GM19467 (cell line): Measurements from ENCODE around the gene TXNDC9.
"Not testable (repeated sequence)": the region's sequence is repeated elsewhere in the genome, so short reads cannot be mapped to it uniquely, and the experiment has no call there.

Source experiments
- ATAC-seq: cut with Tn5 transposase; IDR thresholded peaks from one replicate; pipeline ENCODE4 v1.9.1; 2021; ENCODE audit warnings: mild to moderate bottlenecking, moderate library complexity; ENCODE audit not compliant: unreplicated experiment

TXNDC9 gene, protein sequence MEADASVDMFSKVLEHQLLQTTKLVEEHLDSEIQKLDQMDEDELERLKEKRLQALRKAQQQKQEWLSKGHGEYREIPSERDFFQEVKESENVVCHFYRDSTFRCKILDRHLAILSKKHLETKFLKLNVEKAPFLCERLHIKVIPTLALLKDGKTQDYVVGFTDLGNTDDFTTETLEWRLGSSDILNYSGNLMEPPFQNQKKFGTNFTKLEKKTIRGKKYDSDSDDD

DNA sequence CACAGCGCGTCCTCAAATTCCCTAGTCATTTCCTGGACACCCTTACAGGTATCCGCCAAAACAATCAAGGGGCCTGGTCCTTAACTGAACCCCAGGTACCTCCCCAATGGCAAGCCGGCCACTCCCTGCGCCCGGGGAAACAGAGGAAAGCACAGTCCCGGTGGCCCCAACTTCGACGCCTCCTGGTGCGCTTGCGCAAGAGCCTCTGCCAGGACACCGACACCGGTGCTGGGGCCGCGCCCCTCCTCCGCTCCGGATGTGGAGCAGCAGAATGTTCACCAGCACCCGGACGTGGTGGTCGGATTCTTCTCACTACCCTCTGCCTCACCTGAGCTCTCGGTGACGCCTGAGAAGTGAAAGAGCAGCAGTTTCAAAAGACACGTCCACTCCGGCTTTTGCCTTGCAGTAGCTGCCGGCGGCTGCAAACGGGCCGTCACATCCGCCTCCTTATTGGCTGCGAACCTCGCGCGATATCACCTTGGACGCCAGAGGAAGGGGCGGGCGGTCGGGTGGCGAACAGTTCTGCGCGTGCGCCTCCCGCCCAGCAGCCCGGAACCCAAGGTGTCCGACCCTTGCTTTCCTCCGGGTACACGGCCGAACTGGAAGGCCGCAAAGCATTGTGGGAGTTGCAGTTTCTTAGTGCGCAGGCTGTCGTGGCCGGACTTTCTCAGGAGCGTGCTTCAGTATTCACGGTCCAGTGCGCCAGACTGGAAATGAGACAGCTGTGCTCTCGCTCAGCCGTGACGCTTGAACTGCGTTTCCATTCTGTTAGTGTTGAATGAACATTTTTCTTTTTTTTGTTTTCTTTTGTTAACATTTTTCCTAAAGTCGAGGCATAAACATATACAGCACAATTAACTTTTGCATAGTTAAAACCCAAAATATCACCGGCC is at the start of gene TXNDC9:
TXNDC9 (minus strand) TSS at position 423 of the 893 bp plus-strand sequence. CDS start 3,123 bp downstream, outside the sequence.
- peak; percentile 71 for ATAC-seq

DNA sequence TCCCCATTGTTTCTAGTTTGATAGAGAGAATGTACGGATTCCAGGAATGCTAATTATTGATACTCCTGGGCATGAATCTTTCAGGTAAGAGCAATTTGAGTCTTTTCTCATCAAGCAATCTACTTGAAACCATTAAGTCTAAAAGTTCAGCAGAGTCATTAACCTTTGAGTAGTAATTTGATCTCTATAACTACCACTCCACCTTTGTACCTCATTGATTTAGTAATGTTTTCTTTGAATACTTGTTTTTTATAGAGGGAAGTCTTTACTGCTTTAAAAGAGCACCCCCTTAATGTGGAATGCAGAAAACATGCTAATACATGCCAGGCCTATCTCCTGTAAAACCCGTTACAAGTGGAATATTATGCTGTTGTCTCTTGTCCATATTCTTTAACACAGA is 46.0 kb upstream of the TXNDC9 start:
- no peak for ATAC-seq

DNA sequence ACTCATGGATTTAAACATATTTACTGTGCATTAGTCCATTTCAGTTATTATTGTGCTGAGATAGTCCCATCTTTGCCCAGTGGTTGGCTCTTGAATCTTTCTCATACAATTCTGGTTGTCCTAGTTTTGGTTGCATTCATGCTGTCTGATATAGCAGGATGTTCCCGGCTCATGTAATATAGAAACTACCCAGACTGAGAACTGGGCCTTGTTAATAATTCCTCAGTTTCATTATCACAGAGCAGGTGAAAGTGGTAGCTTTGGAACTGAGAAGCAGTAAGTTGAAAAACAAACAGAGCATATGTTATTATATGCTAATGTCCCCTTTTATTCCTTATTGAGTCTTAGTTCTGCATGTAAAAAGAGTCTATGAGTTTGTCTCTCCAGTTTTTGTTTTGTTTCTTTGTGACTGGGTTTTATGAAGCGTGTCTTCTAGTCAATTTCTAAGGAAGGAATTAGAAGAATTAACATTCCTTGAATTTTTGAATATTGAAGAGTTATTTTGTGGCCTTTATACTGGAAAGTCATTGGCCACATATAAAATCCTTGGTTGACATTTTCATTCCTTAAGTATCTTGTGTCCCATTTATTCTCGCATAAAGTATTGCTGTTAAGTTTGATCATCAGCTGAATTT is 44.4 kb upstream of the TXNDC9 start:
- no peak for ATAC-seq

DNA sequence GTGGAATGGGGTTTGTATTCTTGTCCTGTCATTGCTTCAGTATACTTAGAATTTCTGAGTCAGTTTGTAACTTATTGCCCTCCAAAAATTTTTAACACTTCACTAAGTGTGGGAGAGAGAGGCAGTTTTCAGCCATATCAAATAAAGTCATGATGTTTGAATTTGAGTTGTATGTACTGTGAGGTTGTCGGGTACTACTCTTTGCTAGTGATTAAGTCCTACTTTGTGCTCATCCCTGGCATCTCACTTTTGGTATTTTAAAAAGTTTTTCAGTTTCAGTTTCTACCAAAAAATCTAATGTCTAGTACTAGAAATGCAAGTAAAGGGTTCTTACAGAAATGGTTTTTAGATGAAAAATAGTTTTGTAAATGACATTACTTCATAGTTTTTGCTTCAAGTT is 41.7 kb upstream of the TXNDC9 start:
- ATAC-seq, result no peak

DNA sequence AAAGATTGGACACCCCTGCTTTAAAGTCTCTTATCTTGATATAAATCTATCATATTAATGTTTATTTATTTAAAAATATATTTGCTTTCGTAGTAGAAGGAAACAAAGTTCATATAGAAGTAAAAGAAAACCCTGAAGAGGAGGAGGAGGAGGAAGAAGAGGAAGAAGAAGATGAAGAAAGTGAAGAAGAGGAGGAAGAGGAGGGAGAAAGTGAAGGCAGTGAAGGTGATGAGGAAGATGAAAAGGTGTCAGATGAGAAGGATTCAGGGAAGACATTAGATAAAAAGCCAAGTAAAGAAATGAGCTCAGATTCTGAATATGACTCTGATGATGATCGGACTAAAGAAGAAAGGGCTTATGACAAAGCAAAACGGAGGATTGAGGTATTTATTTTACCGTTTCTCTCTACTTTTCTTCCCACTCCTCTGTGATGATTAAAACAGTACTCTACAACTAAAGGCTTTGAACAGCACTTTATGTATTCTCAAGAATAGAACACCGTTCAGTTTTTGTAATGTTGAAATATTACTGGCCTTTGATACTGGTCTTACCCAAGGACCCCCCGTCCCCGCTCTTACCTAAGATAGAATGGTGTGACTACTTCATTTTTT is 40.2 kb upstream of the TXNDC9 start:
- no peak for ATAC-seq

DNA sequence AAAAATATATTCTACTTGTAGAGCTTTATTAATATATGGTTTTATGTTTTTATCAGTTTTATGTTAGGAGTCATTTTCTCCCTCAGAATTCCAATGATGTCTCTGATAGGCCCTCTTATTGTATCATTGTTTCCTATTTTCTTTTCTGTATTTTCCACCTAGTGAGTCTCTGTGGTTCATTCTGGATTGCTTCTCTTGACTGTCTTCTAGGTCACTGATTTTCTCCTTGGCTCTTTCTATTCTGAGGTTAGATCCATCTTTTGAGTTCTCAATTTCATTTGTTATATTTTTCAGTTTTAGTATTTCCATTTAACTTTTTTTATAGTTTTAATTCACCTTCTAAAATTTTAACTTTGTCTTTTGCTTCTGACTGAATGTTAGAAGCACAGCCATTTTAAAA is 38.6 kb upstream of the TXNDC9 start:
- no peak for ATAC-seq

DNA sequence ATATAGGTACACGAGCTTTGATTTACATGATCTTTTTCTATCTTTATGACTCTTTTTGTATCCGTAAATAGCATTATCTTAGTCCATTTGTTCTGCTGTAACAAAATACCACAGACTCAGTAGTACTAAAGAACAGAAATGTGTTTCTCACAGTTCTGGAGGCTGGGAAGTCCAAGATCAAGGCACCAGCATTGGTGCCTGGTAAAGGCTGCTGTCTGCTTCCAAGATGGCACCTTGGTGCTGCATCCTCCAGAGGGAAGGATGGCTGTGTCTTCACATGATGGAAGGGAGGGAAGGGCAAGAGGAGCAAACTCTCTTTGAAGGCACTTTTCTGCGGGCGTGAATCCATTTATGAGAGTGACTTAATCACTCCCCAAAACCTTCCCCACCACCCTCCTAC is 37.0 kb upstream of the TXNDC9 start:
- no peak for ATAC-seq

DNA sequence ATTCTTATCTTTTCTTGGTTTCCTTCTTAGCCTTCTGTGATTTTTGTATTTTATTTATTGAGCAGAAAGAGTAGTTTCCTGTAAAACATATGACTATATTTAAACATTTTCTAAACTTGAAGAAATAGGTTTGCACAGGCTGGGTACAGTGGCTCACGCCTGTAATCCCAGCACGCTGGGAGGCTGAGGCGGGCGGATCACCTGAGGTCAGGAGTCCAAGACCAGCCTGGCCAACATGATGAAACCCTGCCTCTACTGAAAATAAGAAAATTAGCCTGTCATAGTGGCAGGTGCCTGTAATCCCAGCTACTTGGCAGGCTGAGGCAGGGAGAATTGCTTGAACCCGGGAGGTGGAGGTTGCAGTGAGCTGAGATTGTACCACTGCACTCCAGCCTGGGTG is 32.7 kb upstream of the TXNDC9 start:
- not testable (repeated sequence) for ATAC-seq

DNA sequence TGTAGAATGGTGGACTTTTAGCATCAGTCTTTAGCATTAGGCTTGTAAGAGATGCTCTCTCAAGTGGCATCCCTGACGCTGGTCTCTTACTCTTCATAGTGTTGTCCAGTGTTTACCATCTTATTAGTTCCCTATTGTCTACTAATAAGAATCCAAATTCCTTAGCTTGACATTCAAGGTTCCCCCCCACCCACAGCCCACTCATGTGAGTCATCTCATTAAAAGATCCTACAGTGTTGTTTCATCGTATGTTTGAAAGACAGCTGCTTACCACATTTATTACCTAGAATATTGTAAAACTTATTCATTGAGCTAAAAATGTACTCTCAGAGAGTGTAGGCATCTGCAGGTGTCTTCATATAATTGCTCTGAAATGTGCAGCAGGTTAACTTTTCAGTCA is 29.5 kb upstream of the TXNDC9 start:
- no peak for ATAC-seq

DNA sequence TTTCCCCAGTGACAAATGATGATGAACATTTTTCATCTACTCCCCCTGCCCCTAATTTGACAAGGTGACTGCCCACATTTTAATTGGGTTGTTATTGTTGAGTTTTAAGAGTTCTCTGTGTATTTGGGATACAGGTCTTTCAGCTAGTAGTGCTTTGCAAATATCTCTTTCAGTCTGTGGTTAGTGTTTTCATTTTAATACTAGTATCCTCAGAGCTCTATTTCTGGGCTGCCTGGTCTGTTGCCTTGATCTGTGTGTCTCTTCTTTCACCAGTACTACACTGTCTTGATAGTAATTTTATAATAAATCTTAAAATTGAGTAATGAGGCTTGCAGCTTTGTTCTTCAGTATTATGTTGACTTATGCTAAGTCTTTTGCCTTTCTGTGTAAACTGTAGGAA is 20.7 kb upstream of the TXNDC9 start:
- ATAC-seq, result no peak

DNA sequence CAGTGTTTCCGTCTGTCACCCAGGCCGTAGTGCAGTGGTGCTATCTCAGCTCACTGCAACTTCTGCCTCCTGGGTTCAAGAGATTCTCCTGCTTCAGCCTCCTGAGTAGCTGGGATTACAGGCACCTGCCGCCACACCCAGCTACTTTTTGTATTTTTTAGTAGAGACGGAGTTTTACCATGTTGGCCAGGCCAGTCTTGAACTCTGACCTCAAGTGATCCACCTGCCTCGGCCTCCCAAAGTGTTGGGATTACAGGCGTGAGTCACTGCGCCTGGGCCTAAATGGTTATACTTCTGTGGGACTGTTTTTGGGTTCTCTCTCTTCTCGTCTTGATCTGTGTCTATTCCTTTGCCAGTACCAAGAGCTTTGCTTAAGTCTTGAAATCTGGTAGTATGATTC is 18.7 kb upstream of the TXNDC9 start:
- ATAC-seq, result not testable (repeated sequence)

DNA sequence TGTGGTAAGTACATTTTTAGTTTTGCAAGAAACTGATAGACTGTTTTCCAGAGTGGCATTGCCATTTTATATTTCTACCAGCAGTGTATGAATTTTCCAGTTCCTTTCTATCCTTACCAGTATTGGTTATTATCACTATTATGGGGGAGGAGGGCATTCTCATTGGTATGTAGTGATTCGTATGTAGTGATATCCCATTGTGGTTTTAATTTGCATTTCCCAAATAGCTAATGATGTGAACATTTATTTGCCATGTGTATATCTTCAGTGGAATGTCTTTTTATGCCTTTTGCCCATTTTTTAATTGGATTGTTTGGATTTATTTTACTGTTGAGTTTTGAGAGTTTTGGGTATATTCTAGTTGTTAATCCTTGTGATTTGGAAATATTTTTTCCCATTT is 17.9 kb upstream of the TXNDC9 start:
- ATAC-seq, result no peak

DNA sequence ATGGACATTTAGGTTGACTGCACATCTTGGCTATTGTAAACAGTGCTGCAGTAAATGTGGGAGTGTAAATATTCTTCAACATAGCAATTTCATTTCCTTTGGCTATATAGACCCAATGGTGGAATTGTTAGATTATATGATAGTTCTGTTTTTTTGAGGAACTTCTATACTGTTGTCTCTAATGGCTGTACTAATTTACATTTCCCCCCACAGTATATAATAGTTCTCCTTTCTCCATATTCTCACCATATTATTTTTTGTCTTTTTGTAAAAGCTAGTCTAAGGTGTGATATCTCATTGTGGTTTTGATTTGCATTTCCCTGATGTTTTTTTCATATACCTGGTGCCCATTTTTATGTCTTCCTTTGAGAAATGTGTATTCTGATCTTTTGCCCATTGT is 14.1 kb upstream of the TXNDC9 start:
- no peak for ATAC-seq

DNA sequence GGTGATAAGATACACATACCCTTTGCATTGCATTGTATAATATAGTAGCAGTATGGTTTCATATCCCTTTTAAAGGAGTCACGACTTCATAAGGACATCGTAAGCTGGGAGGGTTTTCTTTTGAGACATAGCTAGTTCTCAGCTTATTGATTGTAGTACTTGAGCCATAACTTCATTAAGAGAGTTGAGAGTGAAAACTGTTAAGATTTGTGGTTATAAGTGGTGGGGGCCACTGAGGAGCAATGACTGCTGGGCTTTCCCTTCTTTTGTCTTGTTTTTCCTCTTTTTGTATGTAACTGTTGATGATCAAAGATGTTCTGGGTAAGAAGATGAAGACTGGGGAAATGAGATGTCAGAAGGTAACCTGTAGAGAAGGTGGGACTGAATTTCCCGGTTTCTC is 12.0 kb upstream of the TXNDC9 start:
- no peak for ATAC-seq

DNA sequence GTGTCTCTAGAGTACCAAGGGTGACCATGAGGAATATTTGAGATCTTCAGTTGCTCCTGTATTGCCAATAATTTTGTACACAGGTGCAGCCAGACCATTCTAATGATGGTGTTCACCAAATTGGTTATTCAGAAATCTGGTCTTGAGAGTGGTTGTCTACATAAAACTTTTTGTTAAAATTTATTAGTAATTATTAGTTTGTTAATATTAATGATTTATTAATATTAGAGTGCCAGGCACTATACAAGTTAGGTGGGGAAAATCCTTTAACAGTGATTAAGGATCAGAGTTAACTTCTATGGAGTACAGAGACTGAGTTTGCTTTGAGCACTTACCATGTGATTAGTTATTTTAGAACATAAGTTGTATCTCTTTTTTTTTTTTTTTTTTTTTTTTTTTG is 10.1 kb upstream of the TXNDC9 start:
- no peak for ATAC-seq

DNA sequence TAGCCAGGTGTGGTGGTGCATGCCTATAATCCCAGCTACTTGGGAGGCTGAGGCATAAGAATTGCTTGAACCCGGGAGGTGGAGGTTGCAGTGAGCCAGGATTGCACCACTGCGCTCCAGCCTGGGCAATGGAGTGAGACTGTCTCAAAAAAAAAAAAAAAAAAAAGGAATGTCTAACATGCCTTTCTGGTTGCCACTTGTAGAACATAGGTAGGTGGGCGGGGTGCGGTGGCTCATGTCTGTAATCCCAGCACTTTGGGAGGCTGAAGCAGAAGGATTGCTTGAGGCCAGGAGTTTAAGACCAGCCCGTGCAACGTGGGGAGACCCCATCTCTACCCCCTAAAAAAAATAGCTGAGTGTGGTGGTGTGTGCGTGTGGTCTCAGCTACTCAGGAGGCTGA is 9.3 kb upstream of the TXNDC9 start:
- not testable (repeated sequence) for ATAC-seq

DNA sequence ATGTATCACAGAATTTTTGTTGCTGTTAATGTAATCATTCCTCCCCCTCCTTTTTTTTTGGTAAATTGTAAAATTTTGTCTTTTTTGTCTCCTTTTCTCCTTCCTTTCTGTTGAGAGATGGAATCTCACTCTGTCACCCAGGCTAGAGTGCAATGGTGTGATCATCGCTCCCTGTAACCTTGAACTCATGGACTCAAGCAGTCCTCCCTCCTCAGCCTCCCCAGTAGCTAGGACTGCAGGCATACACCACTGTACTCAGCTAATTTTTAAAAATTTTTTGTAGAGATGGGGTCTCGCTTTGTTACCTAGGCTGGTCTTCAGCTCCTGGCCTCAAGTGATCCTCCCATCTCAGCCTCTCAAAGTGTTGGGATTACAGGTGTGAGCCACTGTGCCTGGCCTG is 6.4 kb upstream of the TXNDC9 start:
- ATAC-seq, result no peak

DNA sequence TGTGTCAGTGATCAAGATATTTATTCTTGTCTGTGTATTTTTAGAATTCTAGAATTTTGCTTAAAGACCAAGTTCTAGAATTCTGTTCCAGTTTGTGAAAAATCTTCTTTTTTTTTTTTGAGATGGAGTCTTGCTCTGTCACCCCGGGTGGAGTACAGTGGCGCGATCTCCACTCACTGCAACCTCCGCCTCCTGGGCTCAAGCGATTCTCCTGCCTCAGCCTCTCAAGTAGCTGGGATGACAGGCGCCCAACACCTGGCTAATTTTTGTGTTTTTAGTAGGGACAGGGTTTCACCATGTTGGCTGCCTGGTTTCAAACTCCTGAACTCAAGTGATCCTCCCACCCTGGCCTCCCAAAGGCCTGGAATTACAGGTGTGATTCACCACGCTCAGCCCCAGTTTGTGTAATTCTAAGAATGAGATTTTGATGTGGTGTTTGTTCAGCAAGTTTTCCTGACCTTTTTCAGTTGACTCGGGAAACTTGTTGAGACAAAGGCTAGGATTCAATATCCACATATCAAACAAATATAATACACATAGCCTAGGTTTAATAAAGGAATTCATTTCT is 4.6 kb upstream of the TXNDC9 start:
- no peak for ATAC-seq

DNA sequence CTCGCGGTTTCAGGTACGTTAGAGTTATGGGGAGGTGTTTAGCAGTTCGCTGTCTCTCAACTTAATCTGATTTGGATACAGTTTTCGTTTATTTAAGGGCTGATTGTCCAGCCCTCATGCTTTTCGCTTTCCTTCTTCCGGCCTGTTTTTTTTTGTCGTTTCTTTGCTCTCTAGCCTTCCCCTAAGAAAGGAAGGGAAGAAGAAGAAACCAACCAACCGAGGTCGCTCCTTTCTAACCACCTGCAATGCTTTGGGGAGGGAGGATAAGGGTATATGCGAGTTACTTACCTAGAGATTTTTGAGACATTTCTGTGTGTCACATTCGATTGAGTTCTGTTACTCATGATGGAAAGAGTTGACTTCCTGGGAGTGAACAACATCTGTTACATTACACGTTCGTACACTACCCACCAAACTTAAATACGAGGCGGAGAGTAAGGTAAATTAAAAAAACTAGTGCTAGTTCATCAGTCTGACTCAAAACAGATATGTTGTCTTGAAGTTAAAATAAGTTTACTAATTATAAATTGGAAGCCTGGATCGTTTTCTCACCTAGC is 2.0 kb upstream of the TXNDC9 start:
- ATAC-seq, result no peak

DNA sequence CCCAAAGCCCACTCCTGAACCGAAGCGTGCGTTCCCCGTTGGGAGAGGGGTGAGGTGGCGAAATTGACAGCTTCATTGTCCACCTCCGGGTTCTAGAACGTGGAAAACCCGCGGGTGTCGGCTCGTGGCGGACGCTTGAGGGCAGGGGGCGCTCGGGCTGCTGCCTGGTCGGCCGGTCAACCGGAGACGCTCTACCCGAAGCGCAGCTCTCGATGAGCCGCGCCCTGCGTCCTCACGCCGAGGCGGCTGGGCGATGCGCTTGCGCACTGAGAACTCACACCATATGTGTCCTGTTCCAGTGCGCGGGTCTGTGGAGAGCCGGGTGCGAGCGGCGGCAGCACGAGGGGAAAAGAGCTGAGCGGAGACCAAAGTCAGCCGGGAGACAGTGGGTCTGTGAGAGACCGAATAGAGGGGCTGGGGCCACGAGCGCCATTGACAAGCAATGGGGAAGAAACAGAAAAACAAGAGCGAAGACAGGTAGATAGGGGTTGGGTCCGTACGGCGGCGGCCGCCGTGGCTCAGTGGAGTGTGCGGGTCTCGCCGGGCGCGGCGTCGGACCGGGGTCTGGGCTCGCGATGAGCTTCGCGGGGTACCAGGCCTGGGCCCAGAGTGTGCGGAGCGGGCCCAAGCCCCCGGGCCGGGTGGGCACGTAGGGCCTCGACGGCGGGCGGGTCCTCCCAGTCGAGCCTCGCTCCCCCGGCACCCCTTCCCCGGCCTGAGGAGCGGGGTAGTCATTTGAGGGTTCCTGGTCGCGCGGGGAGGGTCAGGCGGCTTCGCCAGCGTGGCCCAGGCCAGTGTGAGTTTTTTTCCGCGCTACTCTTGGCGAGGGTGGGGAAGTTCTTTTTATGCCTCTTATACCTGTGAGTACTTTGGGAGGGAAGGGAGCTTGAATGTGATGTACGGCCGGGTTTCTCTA is 1.2 kb upstream of the TXNDC9 start, which contains the start of gene EIF5B:
EIF5B (plus strand) TSS at position 277 of the 916 bp plus-strand sequence; CDS start at position 443, 166 bp downstream.
- peak; percentile 57 for ATAC-seq
